KMS-11 (cell line): ENCODE measurements around the gene TUBD1.

Experiments
- H2AFZ ChIP-seq: fragments of 200-600 bp; sonication (generic); 2 replicates; pipeline ENCODE4 v1.6.1; 2016; ENCODE audit warnings: antibody characterized with exemption, mixed run types, low read depth
- H3K27ac ChIP-seq: fragments of 200-600 bp; sonication (generic); 2 replicates; pipeline ENCODE4 v1.6.1; 2016; ENCODE audit warnings: mild to moderate bottlenecking, mixed run types
- H3K27me3 ChIP-seq: fragments of 200-600 bp; sonication (generic); 2 replicates; pipeline ENCODE4 v1.6.1; 2017; ENCODE audit warnings: mild to moderate bottlenecking, low read depth, mixed run types, moderate library complexity; ENCODE audit not compliant: insufficient read depth
- H3K36me3 ChIP-seq: fragments of 200-600 bp; sonication (generic); 2 replicates; pipeline ENCODE4 v1.6.1; 2017; ENCODE audit warnings: mild to moderate bottlenecking, mixed run types; ENCODE audit not compliant: insufficient read depth
- H3K4me1 ChIP-seq: fragments of 200-600 bp; sonication (generic); 2 replicates; pipeline ENCODE4 v1.6.1; 2016; ENCODE audit warnings: mild to moderate bottlenecking, low read depth, mixed run types; ENCODE audit not compliant: poor library complexity, severe bottlenecking
- H3K4me2 ChIP-seq: fragments of 200-600 bp; sonication (generic); 2 replicates; pipeline ENCODE4 v1.7.0; 2016; ENCODE audit warnings: mild to moderate bottlenecking, mixed run types
- H3K4me3 ChIP-seq: fragments of 200-600 bp; sonication (generic); IDR thresholded peaks from 2 replicates; pipeline ENCODE4 v1.6.1; 2017; ENCODE audit warnings: low read depth, low read length, mixed read lengths; ENCODE audit not compliant: insufficient read depth
- H3K79me2 ChIP-seq: fragments of 200-600 bp; sonication (generic); 2 replicates; pipeline ENCODE4 v1.6.1; 2016; ENCODE audit warnings: low read depth, mixed run types; ENCODE audit not compliant: insufficient read depth
- H3K9ac ChIP-seq: fragments of 200-600 bp; sonication (generic); 2 replicates; pipeline ENCODE4 v1.6.1; 2016; ENCODE audit warnings: mild to moderate bottlenecking, mixed run types
- H4K20me1 ChIP-seq: fragments of 200-600 bp; sonication (generic); 2 replicates; pipeline ENCODE4 v1.6.1; 2016; ENCODE audit warnings: mild to moderate bottlenecking, mixed run types; ENCODE audit not compliant: insufficient read depth
- CTCF ChIP-seq: fragments of 200-600 bp; sonication (generic); conservative IDR thresholded peaks from 2 replicates; pipeline ENCODE4 v1.6.1; 2017; ENCODE audit warnings: low read depth, mild to moderate bottlenecking, antibody characterized with exemption, low read length, moderate library complexity, mixed read lengths

TUBD1 gene

GRCh38 chr17:59839651-59840328, 53.0 kb downstream of the TUBD1 start:
- H4K20me1 ChIP-seq: no peaks in the 10 kb centered on the region
- H3K4me2 ChIP-seq: peak overlapping the region; percentile 62
- no peak for TF ChIP-seq CTCF
- H3K4me3 ChIP-seq: no peak overlapping the region
- peak overlapping the region; percentile 92; the same call in 1 of the 2 replicates for H3K9ac ChIP-seq
- H2AFZ ChIP-seq: no peak overlapping the region
- H3K79me2 ChIP-seq: peaks cover 34% of the 10 kb centered on the region
- H3K27ac ChIP-seq: peak overlapping the region; percentile 94
- H3K36me3 ChIP-seq: peaks cover 4% of the 10 kb centered on the region; the same call in 1 of the 2 replicates
- peaks cover 99% of the 10 kb centered on the region for H3K4me1 ChIP-seq
- no peaks in the 10 kb centered on the region for H3K27me3 ChIP-seq

GRCh38 chr17:59838052-59838916, 54.5 kb downstream of the TUBD1 start:
- H3K36me3 ChIP-seq: peaks cover 4% of the 10 kb centered on the region; the same call in 1 of the 2 replicates
- H3K4me1 ChIP-seq: peaks cover 99% of the 10 kb centered on the region
- peak overlapping the region; percentile 94 for H3K27ac ChIP-seq
- peak overlapping the region; percentile 52 for H3K4me3 ChIP-seq
- peak overlapping the region; percentile 92 for H3K9ac ChIP-seq
- H3K27me3 ChIP-seq: no peaks in the 10 kb centered on the region
- H3K4me2 ChIP-seq: peak overlapping the region; percentile 62
- H2AFZ ChIP-seq: no peak overlapping the region
- no peak; the same call in 1 of the 2 replicates for TF ChIP-seq CTCF
- H3K79me2 ChIP-seq: peaks cover 34% of the 10 kb centered on the region
- no peaks in the 10 kb centered on the region for H4K20me1 ChIP-seq

GRCh38 chr17:59837308-59838051, 55.3 kb downstream of the TUBD1 start:
- Histone ChIP-seq H3K27me3 (no peaks in the 10 kb centered on the region), H3K4me1 (peaks cover 99% of the 10 kb centered on the region), H2AFZ (no peak overlapping the region), H3K4me3 (peak overlapping the region; percentile 52), H3K36me3 (peaks cover 4% of the 10 kb centered on the region; the same call in 1 of the 2 replicates), H3K4me2 (peak overlapping the region; percentile 62), H3K27ac (peak overlapping the region; percentile 94), H4K20me1 (no peaks in the 10 kb centered on the region), H3K79me2 (peaks cover 34% of the 10 kb centered on the region), H3K9ac (peak overlapping the region; percentile 92)
- peak; percentile 14; the same call in 1 of the 2 replicates for TF ChIP-seq CTCF

- Histone ChIP-seq H2AFZ (no peak overlapping the region), H3K4me1 (peaks cover 99% of the 10 kb centered on the region), H3K4me3 (no peak overlapping the region), H3K36me3 (no peaks in the 10 kb centered on the region), H3K9ac (peak overlapping the region; percentile 29; the same call in 1 of the 2 replicates), H3K27me3 (no peaks in the 10 kb centered on the region), H3K79me2 (peaks cover 2% of the 10 kb centered on the region; the same call in 1 of the 2 replicates), H3K27ac (peak overlapping the region; percentile 81), H3K4me2 (peak overlapping the region; percentile 86), H4K20me1 (no peaks in the 10 kb centered on the region)
- no peak for TF ChIP-seq CTCF
Observed at GRCh38 chr17:59832883-59833379, 59.8 kb downstream of the TUBD1 start.
